Thoracic aorta (tissue), 2 donors: ENCODE results near the gene PDK1. TPM values are rescaled to one million over a fixed set of nuclear protein-coding genes. Genes with fewer than 3 reads are reported as not detected.

ENCODE experiments used
- ATAC-seq: fragments of 150-250 bp; one replicate; pipeline ENCODE4 v1.8.0; 2017; ENCODE audit warnings: low read depth; ENCODE audit not compliant: insufficient number of reproducible peaks, low FRiP score
- DNase-seq: peaks from one replicate; pipeline ENCODE4 v3.0.0-alpha.2; 2020; ENCODE audit warnings: low spot score
- H3K27ac ChIP-seq, 2 donors: fragments of 200-600 bp; sonication (generic); 1 replicate in 1 of 2; 2 replicates in 1 of 2; pipeline ENCODE4 v1.5.1; 2016; ENCODE audit warnings: mild to moderate bottlenecking in 2 of 2, moderate library complexity in 2 of 2
- H3K27me3 ChIP-seq: fragments of 200-600 bp; sonication (generic); replicated peaks from 2 replicates; pipeline ENCODE4 v1.6.0; 2016; ENCODE audit warnings: mild to moderate bottlenecking; ENCODE audit not compliant: insufficient read depth
- H3K36me3 ChIP-seq: fragments of 200-600 bp; sonication (generic); one replicate; pipeline ENCODE4 v1.5.1; 2016
- H3K4me1 ChIP-seq, 2 donors: fragments of 200-600 bp; sonication (generic); 1 replicate in 1 of 2; 2 replicates in 1 of 2; pipeline versions ENCODE4 v1.5.1 to v1.6.0; 2016; ENCODE audit warnings: low read depth in 2 of 2, mild to moderate bottlenecking in 1 of 2; ENCODE audit not compliant: control insufficient read depth in 1 of 2
- H3K4me3 ChIP-seq: fragments of 200-600 bp; sonication (generic); 2 replicates; pipeline ENCODE4 v1.5.1; 2016; ENCODE audit warnings: mild to moderate bottlenecking
- H3K9me3 ChIP-seq: fragments of 200-600 bp; sonication (generic); 2 replicates; pipeline ENCODE4 v1.5.1; 2016
- total RNA-seq, 2 donors: library from RNA; depleted of rRNA; stranded (reverse); fragments of >200 nt; gene quantifications; one replicate each; pipeline versions ENCODE4 v1.1.0 to v1.2.3, GENCODE V29; 2016
- TF ChIP-seq, protein P1 (sequence below): fragments of 200-600 bp; sonication (generic); IDR thresholded peaks from one replicate; pipeline ENCODE4 v1.5.1; 2019; ENCODE audit warnings: antibody characterized with exemption

PDK1 gene
- total RNA-seq, 2 donors from 2014 or later, result 15.7 to 18.7 TPM

- no peaks in the 10 kb centered on the region for H3K4me1 ChIP-seq
- H3K27me3 ChIP-seq, result no peaks in the 10 kb centered on the region
- H3K27ac ChIP-seq, result no peak overlapping the region
- no peaks in the 10 kb centered on the region for H3K36me3 ChIP-seq
- TF ChIP-seq, protein P1, sequence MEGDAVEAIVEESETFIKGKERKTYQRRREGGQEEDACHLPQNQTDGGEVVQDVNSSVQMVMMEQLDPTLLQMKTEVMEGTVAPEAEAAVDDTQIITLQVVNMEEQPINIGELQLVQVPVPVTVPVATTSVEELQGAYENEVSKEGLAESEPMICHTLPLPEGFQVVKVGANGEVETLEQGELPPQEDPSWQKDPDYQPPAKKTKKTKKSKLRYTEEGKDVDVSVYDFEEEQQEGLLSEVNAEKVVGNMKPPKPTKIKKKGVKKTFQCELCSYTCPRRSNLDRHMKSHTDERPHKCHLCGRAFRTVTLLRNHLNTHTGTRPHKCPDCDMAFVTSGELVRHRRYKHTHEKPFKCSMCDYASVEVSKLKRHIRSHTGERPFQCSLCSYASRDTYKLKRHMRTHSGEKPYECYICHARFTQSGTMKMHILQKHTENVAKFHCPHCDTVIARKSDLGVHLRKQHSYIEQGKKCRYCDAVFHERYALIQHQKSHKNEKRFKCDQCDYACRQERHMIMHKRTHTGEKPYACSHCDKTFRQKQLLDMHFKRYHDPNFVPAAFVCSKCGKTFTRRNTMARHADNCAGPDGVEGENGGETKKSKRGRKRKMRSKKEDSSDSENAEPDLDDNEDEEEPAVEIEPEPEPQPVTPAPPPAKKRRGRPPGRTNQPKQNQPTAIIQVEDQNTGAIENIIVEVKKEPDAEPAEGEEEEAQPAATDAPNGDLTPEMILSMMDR, result no peak
- ATAC-seq (no peak), DNase-seq (no peak)
- H3K9me3 ChIP-seq, result no peaks in the 10 kb centered on the region
- H3K4me3 ChIP-seq, result no peak overlapping the region
Observed at GRCh38 chr2:172609488-172609887, 53.6 kb downstream of the PDK1 start.

GRCh38 chr2:172612051-172612450 lies 56.2 kb downstream of the PDK1 start:
- DNase-seq (no peak), ATAC-seq (no peak)
- Histone ChIP-seq H3K27me3 (no peaks in the 10 kb centered on the region), H3K36me3 (no peaks in the 10 kb centered on the region), H3K4me1 (no peaks in the 10 kb centered on the region), H3K4me3 (no peak overlapping the region), H3K9me3 (no peaks in the 10 kb centered on the region), H3K27ac (no peak overlapping the region)
- TF ChIP-seq, protein P1, result no peak

DNA sequence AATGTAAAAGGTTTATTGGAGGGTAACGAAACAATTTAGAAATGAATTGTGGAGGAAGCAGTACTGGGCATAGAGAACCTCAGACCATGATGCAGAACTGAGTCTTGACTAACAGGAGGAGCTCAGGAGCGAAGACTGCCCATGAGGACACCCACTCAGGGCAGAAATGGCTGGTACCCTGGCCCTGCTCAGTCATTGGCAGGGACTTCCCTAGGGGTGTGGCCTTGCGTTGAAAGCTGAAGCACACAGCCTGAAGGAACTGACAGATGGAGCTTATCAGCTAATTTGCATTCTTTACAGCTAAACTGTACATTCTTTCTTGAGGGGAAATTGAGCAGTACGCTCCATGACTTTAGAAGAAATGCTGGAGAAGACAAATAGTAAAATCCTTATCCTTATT lies 57.1 kb downstream of the PDK1 start:
- no peaks in the 10 kb centered on the region for H3K36me3 ChIP-seq
- TF ChIP-seq, protein P1, result no peak
- no peaks in the 10 kb centered on the region for H3K4me1 ChIP-seq
- no peaks in the 10 kb centered on the region for H3K9me3 ChIP-seq
- no peaks in the 10 kb centered on the region for H3K27me3 ChIP-seq
- no peak for ATAC-seq
- no peak overlapping the region for H3K27ac ChIP-seq
- no peak overlapping the region for H3K4me3 ChIP-seq
- no peak for DNase-seq

DNA sequence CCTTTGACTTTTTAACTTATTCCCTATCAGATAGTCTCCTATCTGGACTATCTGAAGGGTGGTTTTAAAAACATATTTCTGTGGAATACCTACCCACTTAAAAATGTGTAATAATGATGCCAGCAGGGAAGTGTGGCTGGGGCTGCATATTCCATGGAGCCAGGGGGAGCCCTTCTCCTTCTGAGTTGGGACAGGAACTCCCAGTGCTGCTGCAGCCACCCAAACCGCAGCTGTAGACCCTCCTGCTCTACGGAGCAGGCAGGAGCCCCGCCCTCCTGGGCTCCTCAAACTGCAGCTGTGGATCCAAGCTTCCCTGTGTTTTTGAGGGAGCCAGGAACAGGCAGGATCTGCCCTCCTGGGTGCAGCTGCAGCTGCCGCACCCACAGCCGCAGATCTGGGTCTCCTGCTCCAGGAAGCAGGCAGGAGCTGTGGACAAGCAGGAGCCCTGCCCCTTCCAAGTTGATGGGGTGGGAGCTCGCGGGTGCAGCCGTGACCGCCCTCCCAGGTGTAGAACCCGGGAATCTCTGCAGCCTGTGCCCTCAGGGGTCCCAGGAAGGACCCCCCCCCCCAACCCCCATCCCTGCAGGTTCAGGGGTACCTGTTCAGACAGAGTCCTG lies 57.8 kb downstream of the PDK1 start:
- Histone ChIP-seq H3K9me3 (no peaks in the 10 kb centered on the region), H3K4me3 (no peak overlapping the region), H3K27me3 (no peaks in the 10 kb centered on the region), H3K36me3 (no peaks in the 10 kb centered on the region), H3K27ac (no peak overlapping the region), H3K4me1 (no peaks in the 10 kb centered on the region)
- ATAC-seq (no peak), DNase-seq (no peak)
- TF ChIP-seq, protein P1, result no peak

DNA sequence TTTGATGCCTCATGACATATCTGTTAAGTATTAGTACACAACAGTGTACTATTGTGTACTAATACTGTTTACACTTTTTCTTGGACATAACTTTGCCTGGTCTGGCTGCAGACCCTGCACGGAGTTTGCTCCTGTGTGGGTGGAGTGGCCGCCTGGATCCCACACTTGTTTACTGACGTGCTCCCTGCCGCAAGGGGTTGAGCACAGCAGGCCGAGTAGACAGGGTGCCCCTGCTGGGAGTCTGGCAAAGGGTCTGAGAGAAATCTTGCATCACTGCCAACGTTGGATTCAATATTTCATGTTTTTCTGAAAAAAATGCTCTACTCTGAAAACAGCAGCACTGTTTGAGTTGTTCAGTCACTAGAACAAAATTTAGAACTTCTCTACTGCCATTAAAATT lies 59.0 kb downstream of the PDK1 start:
- H3K4me1 ChIP-seq, result no peaks in the 10 kb centered on the region
- no peak overlapping the region for H3K27ac ChIP-seq
- no peaks in the 10 kb centered on the region for H3K9me3 ChIP-seq
- no peaks in the 10 kb centered on the region for H3K27me3 ChIP-seq
- no peak for ATAC-seq
- no peak for DNase-seq
- TF ChIP-seq, protein P1, result no peak
- no peaks in the 10 kb centered on the region for H3K36me3 ChIP-seq
- no peak overlapping the region for H3K4me3 ChIP-seq
